ES-I3 (cell line): ENCODE measurements around the gene LOXL3.

Experiments
- H3K36me3 ChIP-seq: 2 replicates; pipeline ENCODE4 v1.6.1; 2013; ENCODE audit warnings: mild to moderate bottlenecking, low read length, control low read depth, moderate library complexity; ENCODE audit not compliant: insufficient read depth
- H3K4me1 ChIP-seq: 2 replicates; pipeline ENCODE4 v1.6.1; 2013; ENCODE audit warnings: mild to moderate bottlenecking, control low read depth, low read length; ENCODE audit not compliant: insufficient read depth
- H3K9ac ChIP-seq: 2 replicates; pipeline ENCODE4 v1.6.1; 2013; ENCODE audit warnings: low read depth, mild to moderate bottlenecking, low read length, moderate library complexity
- H3K9me3 ChIP-seq: 2 replicates; pipeline ENCODE4 v1.6.1; 2013; ENCODE audit warnings: mild to moderate bottlenecking, low read length, moderate library complexity; ENCODE audit not compliant: control insufficient read depth, insufficient read depth

LOXL3 gene

DNA sequence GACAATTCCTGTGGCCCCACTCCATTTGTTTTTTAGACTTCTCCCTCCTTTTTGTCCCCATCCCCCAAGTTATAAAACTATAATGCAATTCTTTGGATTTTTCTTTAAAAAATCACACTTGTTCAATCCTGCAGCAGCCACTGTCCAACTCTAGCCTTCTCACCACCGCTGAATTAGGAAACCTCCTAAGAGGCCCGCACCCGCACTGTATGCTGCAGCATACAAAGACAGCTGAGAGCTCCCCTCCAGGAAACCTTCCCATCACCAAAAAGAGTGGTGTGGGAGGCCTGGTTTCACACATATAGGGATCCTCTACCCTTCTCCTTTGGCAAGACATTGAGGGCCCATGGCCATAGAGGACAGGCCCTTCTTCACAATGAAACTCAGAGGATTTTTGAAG, 49.2 kb downstream of the LOXL3 start:
- Histone ChIP-seq H3K9ac (no peak overlapping the region), H3K9me3 (no peaks in the 10 kb centered on the region), H3K36me3 (0 out of 2 replicates have a peak, but pooled peaks cover 5% of the 10 kb centered on the region), H3K4me1 (peaks cover 4% of the 10 kb centered on the region)

DNA sequence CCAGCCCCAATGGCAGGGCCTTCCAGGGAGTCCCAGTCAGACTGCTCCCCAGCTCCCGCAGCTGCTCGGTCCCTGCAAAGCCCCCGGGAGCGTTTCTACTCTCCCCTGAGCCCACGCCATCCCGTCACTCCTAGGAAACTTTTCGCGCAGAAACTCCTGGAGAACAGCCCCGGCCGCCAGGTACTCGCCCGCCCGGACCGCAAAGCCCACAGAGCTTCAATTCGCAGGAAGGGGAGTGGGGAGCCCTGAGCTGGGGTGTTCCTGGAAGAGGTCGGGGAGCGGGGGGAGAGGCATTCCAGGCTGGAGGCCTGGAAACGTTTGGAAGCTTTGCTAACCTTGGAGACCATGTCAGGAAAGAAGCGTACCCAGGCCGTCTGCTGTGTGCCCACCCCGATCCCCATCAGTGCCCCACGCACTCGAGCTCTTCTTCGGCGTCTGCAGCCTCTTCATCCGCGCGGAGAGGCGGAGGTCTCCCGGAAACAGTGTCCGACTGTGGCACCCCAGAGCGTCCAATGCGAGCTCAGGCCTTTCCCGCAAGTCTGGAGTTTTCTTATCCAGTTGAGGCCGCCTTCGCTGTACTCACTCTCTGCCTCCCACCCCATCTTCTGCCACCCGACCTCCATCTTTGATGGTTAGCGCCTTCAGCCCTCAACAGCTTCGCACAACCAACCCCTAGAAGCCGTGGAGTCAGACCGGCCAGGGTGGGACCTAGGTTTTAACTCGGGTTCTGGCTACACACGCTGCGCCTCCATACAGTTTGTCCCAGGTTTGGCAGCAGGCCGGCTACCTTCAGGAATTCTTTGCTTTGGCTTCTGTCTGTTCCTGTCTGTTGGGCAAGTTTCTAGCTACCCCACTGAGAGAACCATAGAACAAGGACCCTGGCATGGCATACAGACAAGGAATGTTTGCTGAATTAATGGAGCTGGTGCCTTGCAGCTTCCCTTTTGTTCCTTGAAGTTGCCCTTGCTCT, 50.0 kb downstream of the LOXL3 start:
- 0 out of 2 replicates have a peak, but pooled peaks cover 5% of the 10 kb centered on the region for H3K36me3 ChIP-seq
- peak overlapping the region; percentile 73 for H3K9ac ChIP-seq
- no peaks in the 10 kb centered on the region for H3K9me3 ChIP-seq
- H3K4me1 ChIP-seq, result peaks cover 4% of the 10 kb centered on the region

- Histone ChIP-seq H3K36me3 (0 out of 2 replicates have a peak, but pooled peaks cover 5% of the 10 kb centered on the region), H3K9ac (peak overlapping the region; percentile 73), H3K9me3 (no peaks in the 10 kb centered on the region), H3K4me1 (peaks cover 4% of the 10 kb centered on the region; the same call in 1 of the 2 replicates)
Measured at GRCh38 chr2:74502720-74503505, 50.8 kb downstream of the LOXL3 start.

DNA sequence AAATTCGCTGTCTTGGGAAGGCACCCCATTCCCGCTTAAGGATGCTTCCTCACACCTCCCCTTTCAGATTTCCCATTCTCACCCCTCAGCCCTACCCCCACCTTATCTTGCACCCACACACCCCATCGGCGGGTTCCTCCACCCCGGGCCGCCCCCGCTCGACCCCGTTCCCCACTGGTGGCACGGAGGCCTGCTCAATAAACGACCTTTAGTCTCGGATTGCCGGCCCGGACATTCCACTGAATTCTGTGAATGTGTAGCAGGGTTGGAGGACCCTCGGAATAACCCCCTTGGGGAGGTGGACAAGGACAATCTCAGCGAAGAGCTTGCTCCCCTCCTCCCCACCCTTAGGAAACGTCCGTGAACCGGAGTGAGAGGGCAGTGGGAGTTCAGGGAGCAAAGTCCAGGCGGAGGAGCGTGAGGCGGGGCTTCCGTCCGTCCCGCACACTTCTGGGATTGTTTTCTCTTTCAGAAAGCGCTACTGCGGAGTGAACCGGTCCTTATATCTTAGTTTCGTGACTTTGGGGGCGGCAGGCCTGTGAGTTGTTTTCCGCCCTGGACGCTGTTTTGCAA, 51.5 kb downstream of the LOXL3 start:
- Histone ChIP-seq H3K9ac (peak overlapping the region; percentile 73), H3K9me3 (no peaks in the 10 kb centered on the region), H3K4me1 (peaks cover 4% of the 10 kb centered on the region; the same call in 1 of the 2 replicates), H3K36me3 (0 out of 2 replicates have a peak, but pooled peaks cover 5% of the 10 kb centered on the region)

- H3K9ac ChIP-seq, result peak overlapping the region; percentile 73; the same call in 1 of the 2 replicates
- H3K36me3 ChIP-seq, result 0 out of 2 replicates have a peak, but pooled peaks cover 5% of the 10 kb centered on the region
- H3K4me1 ChIP-seq, result peaks cover 4% of the 10 kb centered on the region; the same call in 1 of the 2 replicates
- no peaks in the 10 kb centered on the region for H3K9me3 ChIP-seq
Measured at GRCh38 chr2:74501335-74502071, 52.2 kb downstream of the LOXL3 start.

- H3K9me3 ChIP-seq, result no peaks in the 10 kb centered on the region
- H3K9ac ChIP-seq, result no peak overlapping the region
- 0 out of 2 replicates have a peak, but pooled peaks cover 2% of the 10 kb centered on the region for H3K36me3 ChIP-seq
- peaks cover 4% of the 10 kb centered on the region; the same call in 1 of the 2 replicates for H3K4me1 ChIP-seq
Measured at GRCh38 chr2:74500578-74500946, 53.2 kb downstream of the LOXL3 start.

DNA sequence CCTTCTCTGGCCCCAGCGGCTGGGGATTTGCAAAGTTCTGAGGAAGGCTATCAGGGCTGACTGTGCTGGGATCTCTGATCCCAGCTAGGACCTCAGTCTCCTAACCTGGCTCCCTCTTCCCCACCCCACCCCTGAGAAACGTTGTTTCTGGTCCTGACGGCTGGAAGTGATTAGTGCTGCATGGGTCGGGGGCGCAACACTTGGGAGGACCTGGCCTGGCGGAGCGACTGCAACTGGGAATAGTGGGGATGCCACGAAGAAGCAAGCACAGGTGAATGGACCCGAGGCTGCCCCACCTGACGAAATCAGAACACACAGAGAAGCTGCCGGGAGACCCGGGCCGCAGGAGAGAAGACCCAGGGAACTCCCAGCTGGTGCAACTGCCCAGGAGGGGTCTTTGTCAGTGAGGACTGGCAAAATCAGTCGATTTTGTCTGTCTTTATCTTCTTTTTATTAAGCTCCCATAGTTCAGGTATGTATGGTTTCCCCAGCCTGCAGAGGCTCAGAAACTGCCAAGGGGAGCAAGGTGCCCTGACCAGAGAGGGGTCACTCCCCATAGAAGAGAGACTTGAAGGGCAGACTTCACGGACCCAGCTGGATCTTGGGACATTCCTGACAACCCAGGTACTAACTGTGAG, 53.7 kb downstream of the LOXL3 start:
- peak overlapping the region; percentile 53; the same call in 1 of the 2 replicates for H3K9ac ChIP-seq
- no peaks in the 10 kb centered on the region for H3K9me3 ChIP-seq
- H3K4me1 ChIP-seq, result peaks cover 4% of the 10 kb centered on the region; the same call in 1 of the 2 replicates
- H3K36me3 ChIP-seq, result no peaks in the 10 kb centered on the region

- H3K9ac ChIP-seq, result peak within 1 kb of the TSS; percentile 53
- H3K36me3 ChIP-seq, result no peaks in the 10 kb centered on the region
- H3K9me3 ChIP-seq, result no peaks in the 10 kb centered on the region
- H3K4me1 ChIP-seq, result peaks cover 4% of the 10 kb centered on the region; the same call in 1 of the 2 replicates
Measured at GRCh38 chr2:74499267-74499939, 54.3 kb downstream of the LOXL3 start, which contains the start of gene LBX2. LBX2 (minus strand) TSS chr2:74499603; CDS start chr2:74499537, 66 bp downstream.

GRCh38 chr2:74498500-74499266, 55.1 kb downstream of the LOXL3 start:
- H3K9ac ChIP-seq, result peak overlapping the region; percentile 53
- peaks cover 4% of the 10 kb centered on the region; the same call in 1 of the 2 replicates for H3K4me1 ChIP-seq
- H3K9me3 ChIP-seq, result no peaks in the 10 kb centered on the region

DNA sequence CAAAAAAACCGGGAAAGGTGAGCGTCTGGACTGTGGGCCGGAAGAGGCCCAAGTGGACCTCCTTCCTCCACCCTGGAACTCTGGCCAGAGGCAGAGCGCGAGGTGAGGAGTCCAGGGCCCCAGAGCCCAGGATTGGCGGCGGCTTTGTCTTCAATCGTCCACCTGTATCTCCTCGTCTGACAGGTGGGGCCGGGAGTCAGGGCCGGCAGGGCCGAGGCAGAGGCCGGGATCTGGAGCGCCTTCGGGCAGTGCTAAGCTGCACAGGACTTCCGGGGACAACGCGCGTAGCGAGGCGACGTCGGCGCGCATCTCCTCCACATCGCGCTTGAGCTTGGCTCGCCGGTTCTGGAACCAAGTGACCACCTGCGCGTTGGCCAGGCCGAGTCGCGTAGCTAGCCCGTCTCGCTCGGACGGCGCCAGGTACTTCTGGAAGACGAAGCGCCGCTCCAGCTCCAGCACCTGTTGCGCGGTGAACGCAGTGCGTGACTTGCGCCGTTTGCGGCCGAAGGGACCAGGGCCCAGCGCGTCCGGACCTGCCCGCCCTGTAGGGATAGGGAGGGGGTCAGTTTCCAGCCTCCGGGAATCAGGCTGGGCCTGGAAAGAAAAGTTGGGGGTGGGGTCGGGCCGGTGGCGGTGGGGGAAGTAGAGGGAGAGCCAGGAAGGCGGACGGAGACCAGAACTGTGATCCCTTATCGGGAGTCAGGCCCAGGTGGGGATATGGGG, 55.8 kb downstream of the LOXL3 start:
- no peaks in the 10 kb centered on the region for H3K9me3 ChIP-seq
- H3K4me1 ChIP-seq, result peaks cover 4% of the 10 kb centered on the region; the same call in 1 of the 2 replicates
- peak overlapping the region; percentile 53 for H3K9ac ChIP-seq
- H3K36me3 ChIP-seq, result no peaks in the 10 kb centered on the region

More at GRCh38 chr2:74498500-74499266, 55.1 kb downstream of the LOXL3 start:
- H3K36me3 ChIP-seq, result no peaks in the 10 kb centered on the region

DNA sequence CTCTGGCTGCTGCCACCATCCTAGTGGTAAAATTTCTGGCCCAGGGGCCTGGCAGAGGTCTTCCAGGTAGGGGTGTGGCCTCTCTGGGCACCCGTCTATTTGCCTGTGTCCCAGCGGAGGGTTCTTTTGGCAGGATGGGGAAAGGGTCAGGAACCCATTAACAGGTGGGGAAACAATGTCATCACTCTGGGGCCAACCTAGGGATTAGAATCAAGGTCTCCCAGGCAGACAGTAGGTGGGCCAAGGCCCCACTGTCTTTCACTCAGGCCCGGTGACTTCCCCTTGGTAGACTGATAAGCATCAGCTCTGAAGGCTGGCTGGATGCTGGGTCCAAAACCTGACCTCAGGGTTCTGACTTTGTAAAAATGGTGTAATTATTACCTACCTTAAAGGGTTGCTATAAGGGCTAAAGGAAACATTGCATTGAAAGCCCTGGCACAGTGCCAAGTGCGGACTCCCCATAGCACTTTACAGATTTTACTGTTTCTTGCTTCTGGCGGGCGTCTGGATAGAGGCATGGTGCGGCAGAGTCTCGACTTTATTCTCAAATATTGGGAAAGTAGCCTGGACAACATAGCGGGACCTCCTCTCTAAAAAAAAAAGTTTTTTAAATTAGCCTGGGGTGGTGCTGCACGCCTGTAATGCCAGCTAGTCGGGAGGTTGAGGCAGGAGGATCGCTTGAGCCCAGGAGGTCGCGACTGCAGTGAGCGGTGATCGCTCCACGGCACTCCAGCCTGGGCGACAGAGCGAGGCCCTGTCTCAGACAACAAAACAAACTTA, 56.6 kb downstream of the LOXL3 start:
- Histone ChIP-seq H3K9ac (peak overlapping the region; percentile 53; the same call in 1 of the 2 replicates), H3K36me3 (0 out of 2 replicates have a peak, but pooled peaks cover 2% of the 10 kb centered on the region), H3K9me3 (no peaks in the 10 kb centered on the region), H3K4me1 (peaks cover 4% of the 10 kb centered on the region; the same call in 1 of the 2 replicates)
